Smooth muscle cell (in vitro differentiated cells): ENCODE results near the gene TEX26. TPM values are rescaled to one million over a fixed set of nuclear protein-coding genes. Genes with fewer than 3 reads are reported as not detected.

Experiments
- DNase-seq: peaks from one replicate; lab custom pipeline; 2025; ENCODE audit not compliant: unreplicated experiment; lab: John Stamatoyannopoulos, UW
- H2AFZ ChIP-seq: fragments of 200-600 bp; sonication (generic); 2 replicates; pipeline ENCODE4 v1.6.0; 2016; ENCODE audit warnings: antibody characterized with exemption, low read depth, mild to moderate bottlenecking
- H3F3A ChIP-seq: fragments of 200-600 bp; sonication (generic); 2 replicates; pipeline ENCODE4 v1.6.0; 2017; ENCODE audit warnings: antibody characterized with exemption, low read depth
- H3K27ac ChIP-seq: fragments of 200-600 bp; sonication (generic); 2 replicates; pipeline ENCODE4 v1.5.1; 2016; ENCODE audit warnings: low read depth, mild to moderate bottlenecking
- H3K27me3 ChIP-seq: fragments of 200-600 bp; sonication (generic); 2 replicates; pipeline ENCODE4 v1.6.1; 2016; ENCODE audit warnings: low read depth, mild to moderate bottlenecking
- H3K36me3 ChIP-seq: fragments of 200-600 bp; sonication (generic); 2 replicates; pipeline ENCODE4 v1.5.1; 2016; ENCODE audit warnings: low read depth
- H3K4me1 ChIP-seq: fragments of 200-600 bp; sonication (generic); 2 replicates; pipeline ENCODE4 v1.5.1; 2016; ENCODE audit warnings: low read depth
- H3K4me2 ChIP-seq: fragments of 200-600 bp; sonication (generic); 2 replicates; pipeline ENCODE4 v1.6.0; 2016; ENCODE audit warnings: mild to moderate bottlenecking
- H3K4me3 ChIP-seq: fragments of 200-600 bp; sonication (generic); 2 replicates; pipeline ENCODE4 v1.5.1; 2016; ENCODE audit warnings: mild to moderate bottlenecking
- H3K79me2 ChIP-seq: fragments of 200-600 bp; sonication (generic); 2 replicates; pipeline ENCODE4 v1.6.0; 2016; ENCODE audit warnings: low read depth, mild to moderate bottlenecking
- H3K9ac ChIP-seq: fragments of 200-600 bp; sonication (generic); 2 replicates; pipeline ENCODE4 v1.6.0; 2016; ENCODE audit warnings: low read depth
- H3K9me3 ChIP-seq: fragments of 200-600 bp; sonication (generic); replicated peaks from 2 replicates; pipeline ENCODE4 v1.5.1; 2016; ENCODE audit warnings: low read depth
- H4K20me1 ChIP-seq: fragments of 200-600 bp; sonication (generic); 2 replicates; pipeline ENCODE4 v1.6.0; 2016; ENCODE audit warnings: low read depth
- CTCF ChIP-seq: fragments of 200-600 bp; sonication (generic); IDR thresholded peaks from 2 replicates; pipeline ENCODE4 v1.5.1; 2017; ENCODE audit warnings: borderline replicate concordance, mild to moderate bottlenecking, antibody characterized with exemption; ENCODE audit not compliant: insufficient read depth, poor library complexity, severe bottlenecking
- WGBS: methylation state at CpG from one replicate; pipeline ENCODE4 v1.1.7; 2016; ENCODE audit warnings: low lambda C conversion rate; 5-methylcytosine and 5-hydroxymethylcytosine counted together
- polyA plus RNA-seq: library from polyadenylated mRNA; unstranded; fragments of >200 nt; fragmentation: Nextera tagmentation; extraction: Ambion mirVana; gene quantifications from 2 replicates; pipeline ENCODE4 v1.2.1, GENCODE V29; 2016
- total RNA-seq: library from RNA; depleted of rRNA; stranded (reverse); fragments of >200 nt; gene quantifications from 2 replicates; pipeline ENCODE4 v1.2.3, GENCODE V29; 2014

Gene TEX26
- total and polyA plus RNA-seq, 2 experiments from 2014 or later = 0.42 to 0.58 TPM

- no peak overlapping the region for H3K9ac ChIP-seq
- no peak for DNase-seq
- H4K20me1 ChIP-seq = no peaks in the 10 kb centered on the region
- no peaks in the 10 kb centered on the region for H3K79me2 ChIP-seq
- H3K4me1 ChIP-seq = no peaks in the 10 kb centered on the region
- no peak overlapping the region for H3K27ac ChIP-seq
- no peak overlapping the region for H2AFZ ChIP-seq
- no peak overlapping the region for H3K4me2 ChIP-seq
- no peaks in the 10 kb centered on the region for H3K9me3 ChIP-seq
- no peaks in the 10 kb centered on the region for H3K27me3 ChIP-seq
- H3K36me3 ChIP-seq = no peaks in the 10 kb centered on the region
- 83% methylated on average over 13 of the region's 13 CpGs for WGBS
- H3F3A ChIP-seq = no peaks in the 10 kb centered on the region
- no peak overlapping the region for H3K4me3 ChIP-seq
- no peak for TF ChIP-seq CTCF
These were observed 89.9 kb downstream of the TEX26 start for GRCh38 chr13:31022288-31022895.

- Histone ChIP-seq H4K20me1 (no peaks in the 10 kb centered on the region), H3K4me3 (no peak overlapping the region), H3K4me1 (no peaks in the 10 kb centered on the region), H3K9me3 (no peaks in the 10 kb centered on the region), H2AFZ (no peak overlapping the region), H3K79me2 (no peaks in the 10 kb centered on the region), H3K9ac (no peak overlapping the region), H3K36me3 (no peaks in the 10 kb centered on the region), H3K4me2 (no peak overlapping the region), H3K27me3 (no peaks in the 10 kb centered on the region), H3K27ac (no peak overlapping the region), H3F3A (no peaks in the 10 kb centered on the region)
- 71% methylated on average over 2 of the region's 2 CpGs for WGBS
- no peak for DNase-seq
- TF ChIP-seq CTCF = no peak
These were observed 90.6 kb downstream of the TEX26 start for GRCh38 chr13:31022928-31023530.

Other genes with a start within 250 kb of the TEX26 start
- 2.6 TPM in 1 of 2 replicates, not detected in the other for gene ALOX5AP, start 197.1 kb upstream of the TEX26 start, total RNA-seq
- gene ALOX5AP, start 197.1 kb upstream of the TEX26 start, polyA plus RNA-seq = 0.22 and 0.85 TPM in 2 replicates
- not detected in 2 replicates for gene MEDAG, start 26.4 kb upstream of the TEX26 start, total RNA-seq
- gene MEDAG, start 26.4 kb upstream of the TEX26 start, polyA plus RNA-seq = not detected in 2 replicates
- 62.7 and 81.4 TPM in 2 replicates for gene HSPH1, start 229.2 kb downstream of the TEX26 start, total RNA-seq
- gene HSPH1, start 229.2 kb downstream of the TEX26 start, polyA plus RNA-seq = 39.2 and 45.4 TPM in 2 replicates